IMR-90 (cell line): ENCODE data around the gene PPM1M. TPM values are rescaled to one million over a fixed set of nuclear protein-coding genes. Genes with fewer than 3 reads are reported as not detected.

Experiments
- ATAC-seq: fragments of 200-7000 bp; cut with Tn5 transposase; 2 replicates; pipeline ENCODE4 v1.9.1; 2020; ENCODE audit warnings: low read depth, mild to moderate bottlenecking, moderate library complexity
- BruUV-seq: library from RNA; stranded (reverse); fragments of 400-500 nt; replicated peaks from 2 replicates; lab custom pipeline; 2021; lab: Mats Ljungman, UMichigan
- CTCF ChIA-PET: fragments of 300-600 bp; formaldehyde crosslinking; extraction: SDS; loops from one replicate; lab custom pipeline; 2021; ENCODE audit warnings: antibody characterized with exemption; lab: Yijun Ruan, JAX
- POLR2A ChIA-PET: fragments of 300-600 bp; sonication (Branson Sonifier 250); formaldehyde crosslinking; loops from one replicate; lab custom pipeline; 2022; ENCODE audit warnings: antibody characterized with exemption; ENCODE audit not compliant: unreplicated experiment; lab: Charles Lee
- DNase-seq: peaks from one replicate; pipeline ENCODE4 v3.0.0; 2013
- H2AFZ ChIP-seq: replicated peaks from 2 replicates; pipeline ENCODE3; 2013; ENCODE audit warnings: low read length, mild to moderate bottlenecking; ENCODE audit not compliant: poor library complexity
- H2AK5ac ChIP-seq: 2 replicates; pipeline ENCODE4 v1.6.1; 2013; ENCODE audit warnings: low read depth, low read length, inconsistent platforms
- H2AK9ac ChIP-seq: replicated peaks from 2 replicates; pipeline ENCODE3; 2013; ENCODE audit warnings: mild to moderate bottlenecking, low read depth, low read length, moderate library complexity; ENCODE audit not compliant: poor library complexity
- H2BK120ac ChIP-seq: 2 replicates; pipeline ENCODE4 v1.6.1; 2013; ENCODE audit warnings: low read depth, low read length, inconsistent platforms
- H2BK15ac ChIP-seq: 3 replicates; pipeline ENCODE4 v1.6.1; 2013; ENCODE audit warnings: low read depth, low read length, inconsistent platforms
- H2BK20ac ChIP-seq: 2 replicates; pipeline ENCODE4 v1.6.1; 2013; ENCODE audit warnings: low read depth, mild to moderate bottlenecking, inconsistent platforms, low read length, moderate library complexity
- H2BK5ac ChIP-seq: 2 replicates; pipeline ENCODE4 v1.6.1; 2013; ENCODE audit warnings: mild to moderate bottlenecking, low read depth, low read length, inconsistent platforms; ENCODE audit not compliant: poor library complexity, severe bottlenecking
- H3K14ac ChIP-seq: replicated peaks from 2 replicates; pipeline ENCODE4 v1.6.1; 2013; ENCODE audit warnings: low read depth, low read length, inconsistent platforms
- H3K18ac ChIP-seq: 2 replicates; pipeline ENCODE4 v1.6.1; 2013; ENCODE audit warnings: low read depth, low read length, control low read depth
- H3K23ac ChIP-seq: 2 replicates; pipeline ENCODE4 v1.6.1; 2013; ENCODE audit warnings: low read depth, low read length, inconsistent platforms
- H3K27ac ChIP-seq: 2 replicates; pipeline ENCODE4 v1.5.1; 2013; ENCODE audit warnings: mild to moderate bottlenecking, control low read depth, low read length; ENCODE audit not compliant: insufficient read depth
- H3K27me3 ChIP-seq: 2 replicates; pipeline ENCODE4 v1.6.1; 2013; ENCODE audit warnings: low read length; ENCODE audit not compliant: control insufficient read depth, insufficient read depth
- H3K36me3 ChIP-seq: 2 replicates; pipeline ENCODE4 v1.6.1; 2013; ENCODE audit warnings: low read length, mixed read lengths; ENCODE audit not compliant: control insufficient read depth, insufficient read depth
- H3K4ac ChIP-seq: 2 replicates; pipeline ENCODE4 v1.6.1; 2013; ENCODE audit warnings: low read depth, low read length, inconsistent platforms
- H3K4me1 ChIP-seq: 2 replicates; pipeline ENCODE4 v1.6.1; 2013; ENCODE audit warnings: low read length, mixed read lengths; ENCODE audit not compliant: control insufficient read depth, insufficient read depth
- H3K4me2 ChIP-seq: 2 replicates; pipeline ENCODE4 v1.6.1; 2013; ENCODE audit warnings: low read depth, mild to moderate bottlenecking, control low read depth, low read length, moderate library complexity
- H3K4me3 ChIP-seq: 2 replicates; pipeline ENCODE4 v1.5.1; 2013; ENCODE audit warnings: low read depth, mild to moderate bottlenecking, control low read depth, low read length, moderate library complexity; ENCODE audit not compliant: insufficient read depth
- H3K56ac ChIP-seq: 2 replicates; pipeline ENCODE4 v1.6.1; 2013; ENCODE audit warnings: low read length, inconsistent platforms; ENCODE audit not compliant: insufficient read depth; ENCODE audit errors: extremely low read depth
- H3K79me1 ChIP-seq, 2 experiments: 2 replicates each; pipeline ENCODE4 v1.6.1; 2013; ENCODE audit warnings: low read length in 2 of 2, inconsistent platforms in 1 of 2, low read depth in 1 of 2
- H3K9ac ChIP-seq: 2 replicates; pipeline ENCODE4 v1.6.1; 2013; ENCODE audit warnings: low read depth, low read length, control low read depth
- H3K9me1 ChIP-seq: 2 replicates; pipeline ENCODE4 v1.6.1; 2013; ENCODE audit warnings: low read length, inconsistent platforms; ENCODE audit not compliant: insufficient read depth
- H3K9me3 ChIP-seq: 2 replicates; pipeline ENCODE4 v1.6.1; 2013; ENCODE audit warnings: low read length; ENCODE audit not compliant: control insufficient read depth, insufficient read depth
- H4K20me1 ChIP-seq: 2 replicates; pipeline ENCODE4 v1.6.1; 2013; ENCODE audit warnings: low read length, inconsistent platforms; ENCODE audit not compliant: insufficient read depth
- H4K5ac ChIP-seq: 2 replicates; pipeline ENCODE4 v1.6.1; 2013; ENCODE audit warnings: mild to moderate bottlenecking, low read depth, low read length, control low read depth
- H4K8ac ChIP-seq, 2 experiments: 2 replicates each; pipeline ENCODE4 v1.6.1; 2013; ENCODE audit warnings: low read depth in 2 of 2, low read length in 2 of 2, control low read depth in 1 of 2, inconsistent platforms in 1 of 2
- H4K91ac ChIP-seq: 2 replicates; pipeline ENCODE4 v1.6.1; 2013; ENCODE audit warnings: low read depth, low read length, inconsistent platforms; ENCODE audit not compliant: insufficient read depth
- BHLHE40 ChIP-seq: fragments of 150-350 bp; IDR thresholded peaks from 2 replicates; pipeline ENCODE4 v1.6.1; 2016; ENCODE audit warnings: mild to moderate bottlenecking, low read depth, low read length
- CHD1 ChIP-seq: IDR thresholded peaks from 2 replicates; pipeline ENCODE4 v1.6.1; 2012; ENCODE audit warnings: low read depth, low read length, improper control_type of control experiment
- FOS ChIP-seq: fragments of 150-350 bp; IDR thresholded peaks from 2 replicates; pipeline ENCODE4 v1.6.1; 2016; ENCODE audit warnings: low read depth, low read length
- POLR2A ChIP-seq: IDR thresholded peaks from 2 replicates; pipeline ENCODE4 v1.6.1; 2012; ENCODE audit warnings: mild to moderate bottlenecking, low read depth, low read length
- USF2 ChIP-seq: fragments of 150-350 bp; IDR thresholded peaks from 2 replicates; pipeline ENCODE4 v1.6.1; 2017; ENCODE audit warnings: mild to moderate bottlenecking, antibody characterized with exemption, low read length, low read depth
- WGBS, 2 experiments: methylation state at CpG; one replicate each; pipeline versions ENCODE4 v1.1.5 to v1.1.7; 2013; ENCODE audit warnings: missing lambda C conversion rate in 2 of 2; ENCODE audit not compliant: insufficient read length in 1 of 2; ENCODE audit errors: extremely low coverage in 2 of 2; 5-methylcytosine and 5-hydroxymethylcytosine counted together
- dilution Hi-C: fragments of 300-500 bp; cut with HindIII; formaldehyde crosslinking; loops from one replicate; pipeline ENCODE4 v1.14.3; 2018; ENCODE audit warnings: low sequenced_read_pairs; ENCODE audit not compliant: unreplicated experiment
- in situ Hi-C: fragments of 300-500 bp; cut with MboI; formaldehyde crosslinking; loops from 3 replicates; pipeline ENCODE4 v1.14.3; 2019; ENCODE audit warnings: low sequenced_read_pairs, inconsistent platforms, mixed read lengths
- intact Hi-C: fragments of 100-400 bp; cut with micrococcal nuclease; formaldehyde crosslinking; loops from 2 replicates; pipeline ENCODE4 v1.10.0; 2022
- polyA plus RNA-seq, 3 experiments: library from polyadenylated mRNA; depleted of rRNA; stranded (reverse); fragments of >200 nt; gene quantifications; 2 replicates each; pipeline ENCODE4 v1.2.3, GENCODE V29; 2012; ENCODE audit warnings: low replicate concordance in 1 of 3
- total RNA-seq: library from RNA; depleted of rRNA; stranded (reverse); fragments of >200 nt; gene quantifications from 2 replicates; pipeline ENCODE4 v1.2.3, GENCODE V29; 2012
- TF ChIP-seq, protein P1 (sequence below): conservative IDR thresholded peaks from 2 replicates; pipeline ENCODE4 v1.5.1; 2012; ENCODE audit warnings: mild to moderate bottlenecking, low read depth, low read length, improper control_type of control experiment
- TF ChIP-seq, protein P2 (sequence below): fragments of 150-350 bp; IDR thresholded peaks from 2 replicates; pipeline ENCODE4 v1.6.1; 2016; ENCODE audit warnings: low read depth, mild to moderate bottlenecking, low read length, moderate library complexity, borderline replicate concordance

Gene PPM1M
- total and polyA plus RNA-seq, 2 of the 4 experiments (the other 2 are of a cell fraction) = 12.2 to 18.1 TPM

- Histone ChIP-seq H2BK15ac (no peak overlapping the region), H3K4me3 (peak overlapping the region; percentile 97; the same call in 1 of the 2 replicates), H3K4ac (peak overlapping the region; percentile 93; the same call in 1 of the 2 replicates), H3K4me2 (peak overlapping the region; percentile 84; the same call in 1 of the 2 replicates), H3K27me3 (no peaks in the 10 kb centered on the region), H3K23ac (peak overlapping the region; percentile 87; the same call in 1 of the 2 replicates), H3K18ac (no peak overlapping the region), H4K8ac (peak overlapping the region; percentile 87 to 92; a peak in 2 of 4 replicates), H3K9ac (no peak overlapping the region), H3K9me3 (no peaks in the 10 kb centered on the region), H2AK9ac (no peak overlapping the region), H3K9me1 (peaks cover 12% of the 10 kb centered on the region; the same call in 1 of the 2 replicates), H3K4me1 (peaks cover 12% of the 10 kb centered on the region), H4K91ac (peak overlapping the region; percentile 50; the same call in 1 of the 2 replicates), H4K5ac (no peak overlapping the region), H3K27ac (no peak overlapping the region), H2AFZ (no peak overlapping the region), H3K56ac (no peak overlapping the region), H3K79me1 (peaks cover 6 to 18% of the 10 kb centered on the region in 2 experiments; a peak in 3 of 4 replicates), H2AK5ac (peak overlapping the region; percentile 80), H3K14ac (no peak overlapping the region), H2BK20ac (no peak overlapping the region), H2BK5ac (no peak overlapping the region), H4K20me1 (peaks cover 31% of the 10 kb centered on the region), H3K36me3 (peaks cover 2% of the 10 kb centered on the region; the same call in 1 of the 2 replicates), H2BK120ac (no peak overlapping the region)
- WGBS, 2 experiments = no CpG with 5 or more reads among the region's 2 CpGs
- BruUV-seq = no TSS peak
- in situ Hi-C loops = no loop called here
- DNase-seq (no peak), ATAC-seq (no peak)
- intact Hi-C loops = loop anchor here (5.0 kb wide), 1 partner anchor 42 kb away; the partner anchor contains the start of gene TWF2
- TF ChIP-seq BHLHE40 (no peak), FOS (no peak), POLR2A (no peak), CHD1 (no peak), USF2 (no peak)
- TF ChIP-seq, protein P1, sequence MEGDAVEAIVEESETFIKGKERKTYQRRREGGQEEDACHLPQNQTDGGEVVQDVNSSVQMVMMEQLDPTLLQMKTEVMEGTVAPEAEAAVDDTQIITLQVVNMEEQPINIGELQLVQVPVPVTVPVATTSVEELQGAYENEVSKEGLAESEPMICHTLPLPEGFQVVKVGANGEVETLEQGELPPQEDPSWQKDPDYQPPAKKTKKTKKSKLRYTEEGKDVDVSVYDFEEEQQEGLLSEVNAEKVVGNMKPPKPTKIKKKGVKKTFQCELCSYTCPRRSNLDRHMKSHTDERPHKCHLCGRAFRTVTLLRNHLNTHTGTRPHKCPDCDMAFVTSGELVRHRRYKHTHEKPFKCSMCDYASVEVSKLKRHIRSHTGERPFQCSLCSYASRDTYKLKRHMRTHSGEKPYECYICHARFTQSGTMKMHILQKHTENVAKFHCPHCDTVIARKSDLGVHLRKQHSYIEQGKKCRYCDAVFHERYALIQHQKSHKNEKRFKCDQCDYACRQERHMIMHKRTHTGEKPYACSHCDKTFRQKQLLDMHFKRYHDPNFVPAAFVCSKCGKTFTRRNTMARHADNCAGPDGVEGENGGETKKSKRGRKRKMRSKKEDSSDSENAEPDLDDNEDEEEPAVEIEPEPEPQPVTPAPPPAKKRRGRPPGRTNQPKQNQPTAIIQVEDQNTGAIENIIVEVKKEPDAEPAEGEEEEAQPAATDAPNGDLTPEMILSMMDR = no peak
- TF ChIP-seq, protein P2, sequence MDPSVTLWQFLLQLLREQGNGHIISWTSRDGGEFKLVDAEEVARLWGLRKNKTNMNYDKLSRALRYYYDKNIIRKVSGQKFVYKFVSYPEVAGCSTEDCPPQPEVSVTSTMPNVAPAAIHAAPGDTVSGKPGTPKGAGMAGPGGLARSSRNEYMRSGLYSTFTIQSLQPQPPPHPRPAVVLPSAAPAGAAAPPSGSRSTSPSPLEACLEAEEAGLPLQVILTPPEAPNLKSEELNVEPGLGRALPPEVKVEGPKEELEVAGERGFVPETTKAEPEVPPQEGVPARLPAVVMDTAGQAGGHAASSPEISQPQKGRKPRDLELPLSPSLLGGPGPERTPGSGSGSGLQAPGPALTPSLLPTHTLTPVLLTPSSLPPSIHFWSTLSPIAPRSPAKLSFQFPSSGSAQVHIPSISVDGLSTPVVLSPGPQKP = no peak
- dilution Hi-C loops = no loop called here
- ChIA-PET CTCF (no interaction called here), POLR2A (no interaction called here)
These were observed 34.0 kb downstream of the PPM1M start for GRCh38 chr3:52279596-52279995.
